K562 (cell line): Measurements from ENCODE around the gene NPC1. TPM values are rescaled to one million over a fixed set of nuclear protein-coding genes. Genes with fewer than 3 reads are reported as not detected.

Experiments used
- BDP1 ChIP-seq: IDR thresholded peaks from 3 replicates; pipeline ENCODE4 v1.6.1; 2011; ENCODE audit not compliant: insufficient read length, insufficient read depth
- CBFA2T3 ChIP-seq: fragments of 450-650 bp; IDR thresholded peaks from 2 replicates; pipeline ENCODE4 v1.6.1; 2017
- CCAR2 ChIP-seq: fragments of 200-400 bp; formaldehyde crosslinking; IDR thresholded peaks from 2 replicates; pipeline ENCODE4 v1.6.1; 2017; ENCODE audit warnings: mild to moderate bottlenecking, low read depth, low read length
- DEAF1 ChIP-seq: fragments of 450-650 bp; formaldehyde crosslinking; IDR thresholded peaks from 2 replicates; pipeline ENCODE4 v1.4.0; 2020; ENCODE audit warnings: mild to moderate bottlenecking, moderate library complexity
- ETS2 ChIP-seq: IDR thresholded peaks from 2 replicates; pipeline ENCODE4 v1.6.1; 2016; ENCODE audit warnings: borderline replicate concordance, missing genetic modification characterization, mild to moderate bottlenecking, moderate library complexity, missing compliant biosample characterization; ENCODE audit not compliant: poor library complexity, severe bottlenecking
- HOMEZ ChIP-seq: fragments of 250-450 bp; sonication (Bioruptor Pico); IDR thresholded peaks from 2 replicates; pipeline ENCODE4 v1.4.0; 2020; ENCODE audit warnings: mild to moderate bottlenecking, moderate library complexity
- LCOR ChIP-seq: sonication (generic); formaldehyde crosslinking; IDR thresholded peaks from 2 replicates; pipeline ENCODE4 v1.8.0; 2022; ENCODE audit warnings: mild to moderate bottlenecking, missing genetic modification reagents
- NEUROD1 ChIP-seq: fragments of 150-350 bp; IDR thresholded peaks from 2 replicates; pipeline ENCODE4 v1.6.1; 2014; ENCODE audit warnings: borderline replicate concordance, low read length, low read depth; ENCODE audit not compliant: partially characterized antibody
- PKNOX1 ChIP-seq: fragments of 450-650 bp; IDR thresholded peaks from 2 replicates; pipeline ENCODE4 v1.6.1; 2016
- POLR3A ChIP-seq: IDR thresholded peaks from 2 replicates; pipeline ENCODE4 v1.6.1; 2011; ENCODE audit warnings: borderline replicate concordance, mild to moderate bottlenecking, moderate library complexity; ENCODE audit not compliant: insufficient read length, insufficient read depth; ENCODE audit errors: extremely low read depth
- WHSC1 ChIP-seq: IDR thresholded peaks from one replicate; pipeline ENCODE4 v1.6.1; 2012; ENCODE audit warnings: low read length, control low read depth, inconsistent platforms
- ZBTB7A ChIP-seq: IDR thresholded peaks from 2 replicates; pipeline ENCODE4 v1.6.1; 2011; ENCODE audit warnings: low read depth, mild to moderate bottlenecking, low read length, moderate library complexity, borderline replicate concordance; ENCODE audit not compliant: control insufficient read depth
- ZNF695 ChIP-seq: fragments of 450-650 bp; formaldehyde crosslinking; IDR thresholded peaks from 2 replicates; pipeline ENCODE4 v1.4.0; 2020; ENCODE audit warnings: mild to moderate bottlenecking, moderate library complexity
- polyA plus RNA-seq, 8 experiments: library from polyadenylated mRNA; depleted of rRNA in 4 of 8; stranded (reverse) in 5 of 8; unstranded in 3 of 8; fragments of >200 nt; fragmentation: Nextera tagmentation in 2 of 8; fragmentation: Illumina TruSeq in 1 of 8; extraction: Ambion mirVana in 2 of 8; extraction: Trizol in 1 of 8; gene quantifications; 2 replicates each; pipeline versions ENCODE4 v1.2.1 to v1.2.3, GENCODE V29; 2011 to 2014; ENCODE audit warnings: inconsistent platforms in 1 of 8, missing spikeins in 1 of 8
- total RNA-seq, 7 experiments: library from RNA; depleted of rRNA in 6 of 7; stranded (reverse); fragments of >200 nt in 6 of 7; fragmentation: Illumina TruSeq in 2 of 7; extraction: Trizol in 2 of 7; gene quantifications; 2 replicates each; pipeline versions ENCODE4 v1.2.1 to v1.2.3, GENCODE V29; 2011 to 2021; ENCODE audit warnings: low replicate concordance in 1 of 7
- TF ChIP-seq, protein P1 (sequence below): fragments of 250-450 bp; sonication (Bioruptor Pico); IDR thresholded peaks from 2 replicates; pipeline ENCODE4 v1.8.0; 2021; ENCODE audit warnings: mild to moderate bottlenecking, moderate library complexity
- TF ChIP-seq, protein P2 (sequence below): fragments of 250-450 bp; sonication (Bioruptor Pico); IDR thresholded peaks from 2 replicates; pipeline ENCODE4 v1.9.0; 2021; ENCODE audit warnings: mild to moderate bottlenecking
- TF ChIP-seq, protein P3 (sequence below), 2 experiments: IDR thresholded peaks in 1 of 2; conservative IDR thresholded peaks in 1 of 2; 2 replicates each; pipeline ENCODE4 v1.6.1; 2016; ENCODE audit warnings: low read depth in 2 of 2, mild to moderate bottlenecking in 1 of 2, missing compliant biosample characterization in 1 of 2, missing genetic modification characterization in 1 of 2, moderate library complexity in 1 of 2

Gene NPC1
- total and polyA plus RNA-seq, 9 of the 15 experiments (the other 6 are each of a cell fraction or from before 2014, with no cell fraction given) = 17.1 to 45.9 (median 27.6) TPM

DNA sequence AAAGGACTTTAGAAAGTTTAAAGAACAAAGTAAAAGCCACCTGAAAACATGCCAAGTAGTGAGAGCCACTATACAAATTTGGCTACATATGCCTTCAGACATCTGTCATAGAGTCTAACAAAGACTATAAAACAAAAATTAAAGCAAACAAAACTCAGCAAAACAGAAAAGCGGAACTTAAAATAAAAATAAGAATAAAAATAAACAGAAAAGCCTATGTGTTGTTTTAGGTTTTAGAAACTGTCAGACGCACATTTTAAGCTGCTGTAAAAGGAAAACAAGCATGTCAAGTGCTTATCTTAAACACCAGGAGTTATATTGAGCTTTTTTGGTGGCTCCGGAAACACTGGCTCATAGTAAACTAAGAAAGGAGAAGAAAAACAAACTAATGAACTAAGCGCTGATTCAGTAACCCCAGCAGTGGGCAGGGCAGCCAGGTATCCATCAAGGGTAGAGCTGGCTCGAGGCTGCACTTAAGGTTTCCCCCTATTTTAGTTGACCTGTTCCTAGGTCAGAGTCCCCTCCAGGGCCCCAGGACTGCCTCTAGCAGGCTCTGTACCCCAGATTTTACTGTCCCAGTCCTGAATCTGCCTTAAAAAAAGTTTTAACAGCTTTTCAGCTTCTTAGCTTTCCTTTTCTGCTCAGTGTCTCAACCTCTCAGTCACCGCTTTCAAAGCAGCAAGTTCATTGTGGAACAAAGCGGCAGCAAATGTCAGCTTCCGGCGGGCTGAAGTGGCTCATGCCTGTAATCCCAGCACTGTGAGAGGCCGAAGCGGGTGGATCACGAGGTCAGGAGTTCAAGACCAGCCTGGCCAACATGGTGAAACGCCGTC, 98.4 kb downstream of the NPC1 start (continued):
- TF ChIP-seq DEAF1 (CRISPR knock-in tag) = no peak
- TF ChIP-seq, protein P1, sequence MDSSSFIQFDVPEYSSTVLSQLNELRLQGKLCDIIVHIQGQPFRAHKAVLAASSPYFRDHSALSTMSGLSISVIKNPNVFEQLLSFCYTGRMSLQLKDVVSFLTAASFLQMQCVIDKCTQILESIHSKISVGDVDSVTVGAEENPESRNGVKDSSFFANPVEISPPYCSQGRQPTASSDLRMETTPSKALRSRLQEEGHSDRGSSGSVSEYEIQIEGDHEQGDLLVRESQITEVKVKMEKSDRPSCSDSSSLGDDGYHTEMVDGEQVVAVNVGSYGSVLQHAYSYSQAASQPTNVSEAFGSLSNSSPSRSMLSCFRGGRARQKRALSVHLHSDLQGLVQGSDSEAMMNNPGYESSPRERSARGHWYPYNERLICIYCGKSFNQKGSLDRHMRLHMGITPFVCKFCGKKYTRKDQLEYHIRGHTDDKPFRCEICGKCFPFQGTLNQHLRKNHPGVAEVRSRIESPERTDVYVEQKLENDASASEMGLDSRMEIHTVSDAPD (CRISPR knock-in tag) = no peak
- TF ChIP-seq ZBTB7A = no peak
- TF ChIP-seq, protein P2, sequence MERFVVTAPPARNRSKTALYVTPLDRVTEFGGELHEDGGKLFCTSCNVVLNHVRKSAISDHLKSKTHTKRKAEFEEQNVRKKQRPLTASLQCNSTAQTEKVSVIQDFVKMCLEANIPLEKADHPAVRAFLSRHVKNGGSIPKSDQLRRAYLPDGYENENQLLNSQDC (CRISPR knock-in tag) = no peak
- no peak for TF ChIP-seq WHSC1
- TF ChIP-seq CCAR2 = no peak
- no peak for TF ChIP-seq POLR3A
- TF ChIP-seq PKNOX1 = peak; percentile 78
- TF ChIP-seq HOMEZ (CRISPR knock-in tag) = no peak
- 0 out of 2 replicates have a peak, but pooled peaks have one; percentile 26 for TF ChIP-seq LCOR (CRISPR knock-in tag)
- no peak for TF ChIP-seq ETS2 (tag)
- no peak for TF ChIP-seq NEUROD1
- no peak for TF ChIP-seq BDP1
- TF ChIP-seq CBFA2T3 = peak; percentile 81
- no peak for TF ChIP-seq ZNF695
- TF ChIP-seq, protein P3, sequence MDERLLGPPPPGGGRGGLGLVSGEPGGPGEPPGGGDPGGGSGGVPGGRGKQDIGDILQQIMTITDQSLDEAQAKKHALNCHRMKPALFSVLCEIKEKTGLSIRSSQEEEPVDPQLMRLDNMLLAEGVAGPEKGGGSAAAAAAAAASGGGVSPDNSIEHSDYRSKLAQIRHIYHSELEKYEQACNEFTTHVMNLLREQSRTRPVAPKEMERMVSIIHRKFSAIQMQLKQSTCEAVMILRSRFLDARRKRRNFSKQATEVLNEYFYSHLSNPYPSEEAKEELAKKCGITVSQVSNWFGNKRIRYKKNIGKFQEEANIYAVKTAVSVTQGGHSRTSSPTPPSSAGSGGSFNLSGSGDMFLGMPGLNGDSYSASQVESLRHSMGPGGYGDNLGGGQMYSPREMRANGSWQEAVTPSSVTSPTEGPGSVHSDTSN (CRISPR knock-in tag; IDR thresholded peaks at IDR 0.05; ENCODE audit: low read depth) = no peak
- TF ChIP-seq, protein P3 (tag; conservative IDR thresholded peaks at IDR 0.05; ENCODE audit: low read depth) = 0 out of 2 replicates have a peak, but pooled peaks have one; percentile 22
